HepG2 (cell line): ENCODE data around the gene TRUB1. TPM values are rescaled to one million over a fixed set of nuclear protein-coding genes. Genes with fewer than 3 reads are reported as not detected.

Experiments used
- ATF1 ChIP-seq: IDR thresholded peaks from 2 replicates; pipeline ENCODE4 v1.6.1; 2016; ENCODE audit warnings: mild to moderate bottlenecking, control low read depth
- GABPA ChIP-seq, 2 experiments: IDR thresholded peaks; 2 replicates each; pipeline ENCODE4 v1.6.1; 2011 to 2016; ENCODE audit warnings: low read depth in 2 of 2, low read length in 1 of 2, missing biosample characterization in 1 of 2, missing genetic modification characterization in 1 of 2
- KIAA2018 ChIP-seq: sonication (generic); formaldehyde crosslinking; IDR thresholded peaks from 2 replicates; pipeline ENCODE4 v1.5.0; 2020; ENCODE audit warnings: mild to moderate bottlenecking, missing genetic modification reagents, borderline replicate concordance
- NFRKB ChIP-seq: fragments of 450-650 bp; IDR thresholded peaks from 2 replicates; pipeline ENCODE4 v1.6.1; 2017
- SP2 ChIP-seq: sonication (generic); formaldehyde crosslinking; IDR thresholded peaks from 2 replicates; pipeline ENCODE4 v1.5.1; 2020; ENCODE audit warnings: mild to moderate bottlenecking, missing genetic modification reagents
- SRF ChIP-seq: IDR thresholded peaks from 2 replicates; pipeline ENCODE4 v1.6.1; 2011; ENCODE audit warnings: mild to moderate bottlenecking, low read depth, low read length, moderate library complexity
- THYN1 ChIP-seq: sonication (generic); formaldehyde crosslinking; IDR thresholded peaks from 2 replicates; pipeline ENCODE4 v1.8.1; 2023; ENCODE audit warnings: low read depth, mild to moderate bottlenecking, moderate library complexity, missing genetic modification reagents, borderline replicate concordance
- ZBTB3 ChIP-seq: sonication (generic); formaldehyde crosslinking; IDR thresholded peaks from 2 replicates; pipeline ENCODE4 v1.4.0; 2020; ENCODE audit warnings: low read depth, mild to moderate bottlenecking, moderate library complexity, missing genetic modification reagents, borderline replicate concordance
- ZNF205 ChIP-seq: IDR thresholded peaks from 2 replicates; pipeline ENCODE4 v1.6.1; 2018; ENCODE audit warnings: missing biosample characterization, missing genetic modification reagents
- ZNF274 ChIP-seq: sonication (generic); formaldehyde crosslinking; IDR thresholded peaks from 2 replicates; pipeline ENCODE4 v1.5.1; 2020; ENCODE audit warnings: mild to moderate bottlenecking, missing genetic modification reagents
- ZNF7 ChIP-seq: IDR thresholded peaks from 2 replicates; pipeline ENCODE4 v1.6.1; 2016; ENCODE audit warnings: missing biosample characterization, missing genetic modification reagents
- ZNF768 ChIP-seq: sonication (generic); formaldehyde crosslinking; IDR thresholded peaks from 2 replicates; pipeline ENCODE4 v1.4.0; 2020; ENCODE audit warnings: missing genetic modification reagents
- polyA plus RNA-seq, 8 experiments: library from polyadenylated mRNA; depleted of rRNA in 3 of 8; stranded (reverse) in 7 of 8; unstranded in 1 of 8; fragments of >200 nt; fragmentation: Illumina TruSeq in 4 of 8; extraction: Trizol in 4 of 8; gene quantifications; 2 replicates each; pipeline versions ENCODE4 v1.2.1 to v1.2.3, GENCODE V29; 2011 to 2016; ENCODE audit warnings: low read depth in 4 of 8, missing spikeins in 1 of 8, mixed read lengths in 1 of 8; ENCODE audit not compliant: insufficient read depth in 1 of 8
- total RNA-seq, 5 experiments: library from RNA; depleted of rRNA; stranded (reverse); fragments of >200 nt; fragmentation: Illumina TruSeq; extraction: Trizol; gene quantifications; 2 replicates each; pipeline ENCODE4 v1.2.3, GENCODE V29; 2016; ENCODE audit warnings: low read depth in 1 of 5
- TF ChIP-seq, protein P1 (sequence below): sonication (generic); formaldehyde crosslinking; IDR thresholded peaks from 2 replicates; pipeline ENCODE4 v1.4.0; 2020; ENCODE audit warnings: mild to moderate bottlenecking, missing genetic modification reagents, borderline replicate concordance
- TF ChIP-seq, protein P2 (sequence below): sonication (generic); formaldehyde crosslinking; IDR thresholded peaks from 2 replicates; pipeline ENCODE4 v1.5.1; 2020; ENCODE audit warnings: mild to moderate bottlenecking, missing genetic modification reagents, moderate library complexity

The TRUB1 gene
- total and polyA plus RNA-seq, 2 of the 13 experiments (the other 11 are each of a cell fraction or from before 2014, with no cell fraction given), result 10.6 to 38.9 TPM

- TF ChIP-seq KIAA2018, result no peak
- no peak for TF ChIP-seq ZNF205 (CRISPR knock-in tag)
- peak; percentile 78 for TF ChIP-seq SRF
- no peak for TF ChIP-seq SP2
- peak; percentile 74 for TF ChIP-seq NFRKB
- peak; percentile 61; the same call in 1 of the 2 replicates for TF ChIP-seq ZNF768 (CRISPR knock-in tag)
- no peak for TF ChIP-seq ZNF7 (CRISPR knock-in tag)
- TF ChIP-seq, protein P1, sequence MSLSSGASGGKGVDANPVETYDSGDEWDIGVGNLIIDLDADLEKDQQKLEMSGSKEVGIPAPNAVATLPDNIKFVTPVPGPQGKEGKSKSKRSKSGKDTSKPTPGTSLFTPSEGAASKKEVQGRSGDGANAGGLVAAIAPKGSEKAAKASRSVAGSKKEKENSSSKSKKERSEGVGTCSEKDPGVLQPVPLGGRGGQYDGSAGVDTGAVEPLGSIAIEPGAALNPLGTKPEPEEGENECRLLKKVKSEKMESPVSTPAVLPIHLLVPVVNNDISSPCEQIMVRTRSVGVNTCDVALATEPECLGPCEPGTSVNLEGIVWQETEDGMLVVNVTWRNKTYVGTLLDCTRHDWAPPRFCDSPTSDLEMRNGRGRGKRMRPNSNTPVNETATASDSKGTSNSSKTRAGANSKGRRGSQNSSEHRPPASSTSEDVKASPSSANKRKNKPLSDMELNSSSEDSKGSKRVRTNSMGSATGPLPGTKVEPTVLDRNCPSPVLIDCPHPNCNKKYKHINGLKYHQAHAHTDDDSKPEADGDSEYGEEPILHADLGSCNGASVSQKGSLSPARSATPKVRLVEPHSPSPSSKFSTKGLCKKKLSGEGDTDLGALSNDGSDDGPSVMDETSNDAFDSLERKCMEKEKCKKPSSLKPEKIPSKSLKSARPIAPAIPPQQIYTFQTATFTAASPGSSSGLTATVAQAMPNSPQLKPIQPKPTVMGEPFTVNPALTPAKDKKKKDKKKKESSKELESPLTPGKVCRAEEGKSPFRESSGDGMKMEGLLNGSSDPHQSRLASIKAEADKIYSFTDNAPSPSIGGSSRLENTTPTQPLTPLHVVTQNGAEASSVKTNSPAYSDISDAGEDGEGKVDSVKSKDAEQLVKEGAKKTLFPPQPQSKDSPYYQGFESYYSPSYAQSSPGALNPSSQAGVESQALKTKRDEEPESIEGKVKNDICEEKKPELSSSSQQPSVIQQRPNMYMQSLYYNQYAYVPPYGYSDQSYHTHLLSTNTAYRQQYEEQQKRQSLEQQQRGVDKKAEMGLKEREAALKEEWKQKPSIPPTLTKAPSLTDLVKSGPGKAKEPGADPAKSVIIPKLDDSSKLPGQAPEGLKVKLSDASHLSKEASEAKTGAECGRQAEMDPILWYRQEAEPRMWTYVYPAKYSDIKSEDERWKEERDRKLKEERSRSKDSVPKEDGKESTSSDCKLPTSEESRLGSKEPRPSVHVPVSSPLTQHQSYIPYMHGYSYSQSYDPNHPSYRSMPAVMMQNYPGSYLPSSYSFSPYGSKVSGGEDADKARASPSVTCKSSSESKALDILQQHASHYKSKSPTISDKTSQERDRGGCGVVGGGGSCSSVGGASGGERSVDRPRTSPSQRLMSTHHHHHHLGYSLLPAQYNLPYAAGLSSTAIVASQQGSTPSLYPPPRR (CRISPR knock-in tag), result no peak
- 0 out of 2 replicates have a peak, but pooled peaks have one; percentile 34 for TF ChIP-seq ZNF274 (CRISPR knock-in tag)
- no peak for TF ChIP-seq THYN1 (CRISPR knock-in tag)
- TF ChIP-seq, protein P2, sequence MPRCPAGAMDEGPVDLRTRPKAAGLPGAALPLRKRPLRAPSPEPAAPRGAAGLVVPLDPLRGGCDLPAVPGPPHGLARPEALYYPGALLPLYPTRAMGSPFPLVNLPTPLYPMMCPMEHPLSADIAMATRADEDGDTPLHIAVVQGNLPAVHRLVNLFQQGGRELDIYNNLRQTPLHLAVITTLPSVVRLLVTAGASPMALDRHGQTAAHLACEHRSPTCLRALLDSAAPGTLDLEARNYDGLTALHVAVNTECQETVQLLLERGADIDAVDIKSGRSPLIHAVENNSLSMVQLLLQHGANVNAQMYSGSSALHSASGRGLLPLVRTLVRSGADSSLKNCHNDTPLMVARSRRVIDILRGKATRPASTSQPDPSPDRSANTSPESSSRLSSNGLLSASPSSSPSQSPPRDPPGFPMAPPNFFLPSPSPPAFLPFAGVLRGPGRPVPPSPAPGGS, result peak; percentile 38; the same call in 1 of the 2 replicates
- TF ChIP-seq GABPA (IDR thresholded peaks at IDR 0.05; ENCODE audit: low read depth, low read length), result no peak
- peak; percentile 85 for TF ChIP-seq GABPA (CRISPR knock-in tag; IDR thresholded peaks at IDR 0.05; ENCODE audit: low read depth)
- TF ChIP-seq ZBTB3 (CRISPR knock-in tag), result 0 out of 2 replicates have a peak, but pooled peaks have one; percentile 66
- TF ChIP-seq ATF1, result peak; percentile 99
These were observed at the start of gene TRUB1 (continued) for GRCh38 chr10:114937962-114938855.
